ENCODE results near the gene CCDC13. TPM values are rescaled to one million over a fixed set of nuclear protein-coding genes. Genes with fewer than 3 reads are reported as not detected.
A peak's percentile ranks its signal among the peaks of the same experiment; 100 is the strongest.

CCDC13 gene
- total and polyA plus RNA-seq, 2 of the 13 experiments (the other 11 are each of a cell fraction or from before 2014, with no cell fraction given): 0.22 to 0.51 TPM

GRCh38 chr3:42805141-42805821, 32.2 kb upstream of the CCDC13 start (continued):
- TF ChIP-seq THAP9 (CRISPR knock-in tag; IDR thresholded peaks at IDR 0.05; ENCODE audit: borderline replicate concordance) (no peak), RBM39 (IDR thresholded peaks at IDR 0.05; ENCODE audit: low read depth, low read length, poor library complexity, severe bottlenecking) (peak; percentile 11), FOSL2 (CRISPR knock-in tag; IDR thresholded peaks at IDR 0.05) (peak; percentile 94), XBP1 (CRISPR knock-in tag; IDR thresholded peaks at IDR 0.05) (no peak), RBM22 (optimal IDR thresholded peaks at IDR 0.05; ENCODE audit: low read length) (no peak), ZNF772 (CRISPR knock-in tag; IDR thresholded peaks at IDR 0.05) (peak; percentile 61; the same call in 1 of the 2 replicates), ZNF781 (CRISPR knock-in tag; IDR thresholded peaks at IDR 0.05; ENCODE audit: borderline replicate concordance, not compliant biosample characterization) (no peak), HOXD1 (CRISPR knock-in tag; IDR thresholded peaks at IDR 0.05) (0 out of 2 replicates have a peak, but pooled peaks have one; percentile 32), SOX13 (IDR thresholded peaks at IDR 0.05) (no peak), SOX13 (CRISPR knock-in tag; conservative IDR thresholded peaks at IDR 0.05 in 1 of 2, IDR thresholded peaks at IDR 0.05 in 1 of 2) (peak in 1 of 2 experiments; percentile 53; a peak in 1 of 4 replicates), ATF4 (CRISPR knock-in tag; IDR thresholded peaks at IDR 0.05) (peak in 1 of 2 experiments; percentile 70; a peak in 2 of 4 replicates), ZNF253 (CRISPR knock-in tag; IDR thresholded peaks at IDR 0.05; ENCODE audit: borderline replicate concordance) (no peak)
- TF ChIP-seq, protein P1, sequence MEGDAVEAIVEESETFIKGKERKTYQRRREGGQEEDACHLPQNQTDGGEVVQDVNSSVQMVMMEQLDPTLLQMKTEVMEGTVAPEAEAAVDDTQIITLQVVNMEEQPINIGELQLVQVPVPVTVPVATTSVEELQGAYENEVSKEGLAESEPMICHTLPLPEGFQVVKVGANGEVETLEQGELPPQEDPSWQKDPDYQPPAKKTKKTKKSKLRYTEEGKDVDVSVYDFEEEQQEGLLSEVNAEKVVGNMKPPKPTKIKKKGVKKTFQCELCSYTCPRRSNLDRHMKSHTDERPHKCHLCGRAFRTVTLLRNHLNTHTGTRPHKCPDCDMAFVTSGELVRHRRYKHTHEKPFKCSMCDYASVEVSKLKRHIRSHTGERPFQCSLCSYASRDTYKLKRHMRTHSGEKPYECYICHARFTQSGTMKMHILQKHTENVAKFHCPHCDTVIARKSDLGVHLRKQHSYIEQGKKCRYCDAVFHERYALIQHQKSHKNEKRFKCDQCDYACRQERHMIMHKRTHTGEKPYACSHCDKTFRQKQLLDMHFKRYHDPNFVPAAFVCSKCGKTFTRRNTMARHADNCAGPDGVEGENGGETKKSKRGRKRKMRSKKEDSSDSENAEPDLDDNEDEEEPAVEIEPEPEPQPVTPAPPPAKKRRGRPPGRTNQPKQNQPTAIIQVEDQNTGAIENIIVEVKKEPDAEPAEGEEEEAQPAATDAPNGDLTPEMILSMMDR (CRISPR knock-in tag; IDR thresholded peaks at IDR 0.05): no peak
- TF ChIP-seq, protein P2, sequence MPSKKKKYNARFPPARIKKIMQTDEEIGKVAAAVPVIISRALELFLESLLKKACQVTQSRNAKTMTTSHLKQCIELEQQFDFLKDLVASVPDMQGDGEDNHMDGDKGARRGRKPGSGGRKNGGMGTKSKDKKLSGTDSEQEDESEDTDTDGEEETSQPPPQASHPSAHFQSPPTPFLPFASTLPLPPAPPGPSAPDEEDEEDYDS (CRISPR knock-in tag; IDR thresholded peaks at IDR 0.05): peak; percentile 45; the same call in 1 of the 2 replicates
- TF ChIP-seq, protein P3, sequence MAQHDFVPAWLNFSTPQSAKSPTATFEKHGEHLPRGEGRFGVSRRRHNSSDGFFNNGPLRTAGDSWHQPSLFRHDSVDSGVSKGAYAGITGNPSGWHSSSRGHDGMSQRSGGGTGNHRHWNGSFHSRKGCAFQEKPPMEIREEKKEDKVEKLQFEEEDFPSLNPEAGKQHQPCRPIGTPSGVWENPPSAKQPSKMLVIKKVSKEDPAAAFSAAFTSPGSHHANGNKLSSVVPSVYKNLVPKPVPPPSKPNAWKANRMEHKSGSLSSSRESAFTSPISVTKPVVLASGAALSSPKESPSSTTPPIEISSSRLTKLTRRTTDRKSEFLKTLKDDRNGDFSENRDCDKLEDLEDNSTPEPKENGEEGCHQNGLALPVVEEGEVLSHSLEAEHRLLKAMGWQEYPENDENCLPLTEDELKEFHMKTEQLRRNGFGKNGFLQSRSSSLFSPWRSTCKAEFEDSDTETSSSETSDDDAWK (CRISPR knock-in tag; IDR thresholded peaks at IDR 0.05): no peak
- TF ChIP-seq, protein P4, sequence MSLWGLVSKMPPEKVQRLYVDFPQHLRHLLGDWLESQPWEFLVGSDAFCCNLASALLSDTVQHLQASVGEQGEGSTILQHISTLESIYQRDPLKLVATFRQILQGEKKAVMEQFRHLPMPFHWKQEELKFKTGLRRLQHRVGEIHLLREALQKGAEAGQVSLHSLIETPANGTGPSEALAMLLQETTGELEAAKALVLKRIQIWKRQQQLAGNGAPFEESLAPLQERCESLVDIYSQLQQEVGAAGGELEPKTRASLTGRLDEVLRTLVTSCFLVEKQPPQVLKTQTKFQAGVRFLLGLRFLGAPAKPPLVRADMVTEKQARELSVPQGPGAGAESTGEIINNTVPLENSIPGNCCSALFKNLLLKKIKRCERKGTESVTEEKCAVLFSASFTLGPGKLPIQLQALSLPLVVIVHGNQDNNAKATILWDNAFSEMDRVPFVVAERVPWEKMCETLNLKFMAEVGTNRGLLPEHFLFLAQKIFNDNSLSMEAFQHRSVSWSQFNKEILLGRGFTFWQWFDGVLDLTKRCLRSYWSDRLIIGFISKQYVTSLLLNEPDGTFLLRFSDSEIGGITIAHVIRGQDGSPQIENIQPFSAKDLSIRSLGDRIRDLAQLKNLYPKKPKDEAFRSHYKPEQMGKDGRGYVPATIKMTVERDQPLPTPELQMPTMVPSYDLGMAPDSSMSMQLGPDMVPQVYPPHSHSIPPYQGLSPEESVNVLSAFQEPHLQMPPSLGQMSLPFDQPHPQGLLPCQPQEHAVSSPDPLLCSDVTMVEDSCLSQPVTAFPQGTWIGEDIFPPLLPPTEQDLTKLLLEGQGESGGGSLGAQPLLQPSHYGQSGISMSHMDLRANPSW (CRISPR knock-in tag; IDR thresholded peaks at IDR 0.05; ENCODE audit: borderline replicate concordance): 0 out of 2 replicates have a peak, but pooled peaks have one; percentile 54

Measured in HepG2 (cell line).